ENCODE data around the gene POU6F1.

POU6F1 gene

GRCh38 chr12:51162217-51162616, 55.6 kb downstream of the POU6F1 start:
- DNase-seq (ENCODE audit: low spot score): no peak

- DNase-seq (ENCODE audit: low spot score): no peak
Observed at GRCh38 chr12:51160814-51161459, 56.9 kb downstream of the POU6F1 start.

- no peak for DNase-seq (ENCODE audit: low spot score)
Observed at GRCh38 chr12:51156245-51156765, 61.6 kb downstream of the POU6F1 start.

- no peak for DNase-seq (ENCODE audit: low spot score)
Observed at GRCh38 chr12:51152953-51153352, 64.9 kb downstream of the POU6F1 start.

- no peak for DNase-seq (ENCODE audit: low spot score)
Observed at GRCh38 chr12:51150777-51151176, 67.1 kb downstream of the POU6F1 start.

GRCh38 chr12:51147309-51147708, 70.6 kb downstream of the POU6F1 start:
- DNase-seq (ENCODE audit: low spot score): no peak

- DNase-seq (ENCODE audit: low spot score): no peak
Observed at GRCh38 chr12:51139292-51139844, 78.5 kb downstream of the POU6F1 start.
